Right cardiac atrium (tissue), 5 donors: ENCODE results near the gene SMIM14. TPM values are rescaled to one million over a fixed set of nuclear protein-coding genes. Genes with fewer than 3 reads are reported as not detected.
"Not testable (repeated sequence)": the region's sequence is repeated elsewhere in the genome, so short reads cannot be mapped to it uniquely, and the experiment has no call there.

ENCODE experiments used
- ATAC-seq, 2 donors: fragments of 200-7000 bp; cut with Tn5 transposase; one replicate each; pipeline versions ENCODE4 v1.8.0 to v1.9.1; 2020; ENCODE audit warnings: moderate library complexity in 2 of 2, mild to moderate bottlenecking in 1 of 2
- DNase-seq, 3 donors: peaks; one replicate each; pipeline ENCODE4 v3.0.0-alpha.2; 2020
- H3K27ac ChIP-seq: one replicate; pipeline ENCODE4 v1.5.1; 2013; ENCODE audit warnings: mild to moderate bottlenecking, low read length, control low read depth, moderate library complexity
- H3K27me3 ChIP-seq: one replicate; pipeline ENCODE4 v1.6.1; 2013; ENCODE audit not compliant: control insufficient read depth, insufficient read depth
- H3K4me1 ChIP-seq: one replicate; pipeline ENCODE4 v1.6.1; 2013; ENCODE audit warnings: low read length; ENCODE audit not compliant: control insufficient read depth, insufficient read depth
- H3K4me3 ChIP-seq: one replicate; pipeline ENCODE4 v1.5.1; 2013; ENCODE audit warnings: low read length, control low read depth
- H3K9me3 ChIP-seq: one replicate; pipeline ENCODE4 v1.6.1; 2013; ENCODE audit warnings: low read length; ENCODE audit not compliant: control insufficient read depth
- WGBS: extraction: QIAGEN DNeasy Blood & Tissue Kit; methylation state at CpG from one replicate; pipeline ENCODE4 v1.1.7; 2013; 5-methylcytosine and 5-hydroxymethylcytosine counted together
- intact Hi-C, 4 donors: fragments of 100-400 bp; cut with DNase I; formaldehyde crosslinking; loops; one replicate each; pipeline versions ENCODE4 v1.11.0 to v1.14.0; 2022 to 2023
- polyA plus RNA-seq: library from polyadenylated mRNA; stranded (reverse); fragments of 200-250 nt; gene quantifications from one replicate; pipeline ENCODE4 v1.2.3, GENCODE V29; 2013
- total RNA-seq, 4 donors: library from RNA; stranded (reverse); fragmentation: NEBNext Ultra II Directional; extraction: Animal tissue kit (Norgen Biotek cat#: 25700); gene quantifications; one replicate each; pipeline ENCODE4 v1.2.1, GENCODE V29; 2021
- donor health status: healthy with polysubstance abuse.
- donor health status: DM: no; HTN: yes; CAD: no.
- donor health status: DM: no; HTN: no; CAD: no.
- donor health status: DM: no; HTN: yes; CAD: no; lungs with severe emphysema.
- donor health status: DM: yes; HTN: yes; CAD: no.

The SMIM14 gene
- total and polyA plus RNA-seq, 5 donors = 8.5 to 25.5 (median 20.4) TPM

DNA sequence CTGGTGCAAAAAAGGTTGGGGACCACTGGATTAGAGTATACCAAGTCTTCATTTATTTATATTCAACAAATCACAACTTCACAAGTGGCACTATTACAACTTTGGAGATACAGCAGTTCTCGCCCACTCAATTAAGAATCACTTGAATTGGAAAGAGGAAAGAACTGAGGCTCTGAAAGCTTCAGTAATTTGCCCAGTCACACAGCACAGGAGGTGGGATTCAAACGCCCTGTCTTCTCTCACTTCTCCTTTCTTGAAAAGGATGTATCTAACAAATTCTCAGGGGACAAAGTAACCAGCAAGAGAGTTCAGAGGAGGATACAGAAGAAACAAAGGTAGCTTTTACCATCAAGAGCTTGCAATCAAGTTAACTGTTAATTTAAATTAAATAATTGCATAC, 12.4 kb downstream of the SMIM14 start:
- WGBS = 73% methylated on average over 2 of the region's 2 CpGs
- DNase-seq (no peak), ATAC-seq (no peak)
- Histone ChIP-seq H3K27me3 (no peaks in the 10 kb centered on the region), H3K27ac (no peak overlapping the region), H3K9me3 (no peaks in the 10 kb centered on the region), H3K4me3 (no peak overlapping the region), H3K4me1 (no peaks in the 10 kb centered on the region)
- intact Hi-C loops = no loop called here

DNA sequence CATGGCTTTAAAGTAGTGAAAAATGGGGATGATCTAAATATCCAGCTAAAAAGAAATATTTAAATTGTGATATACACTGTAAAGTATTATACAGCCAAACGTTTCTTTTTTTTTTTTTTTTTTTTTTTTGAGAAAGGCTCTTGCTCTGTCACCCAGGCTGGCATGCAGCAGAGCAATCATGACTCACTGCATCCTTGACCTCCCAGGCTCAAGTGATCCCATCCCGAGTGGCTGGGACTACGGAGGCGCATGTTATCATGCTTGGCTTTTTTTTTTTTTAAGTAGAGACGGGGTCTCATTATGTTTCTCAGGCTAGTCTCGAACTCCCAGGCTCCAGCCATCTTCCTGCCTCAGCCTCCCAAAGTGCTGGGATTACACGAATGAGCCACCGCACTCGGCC, 17.1 kb downstream of the SMIM14 start:
- WGBS = 52% methylated on average over 9 of the region's 9 CpGs
- Histone ChIP-seq H3K27me3 (no peaks in the 10 kb centered on the region), H3K27ac (peak overlapping the region; percentile 68), H3K9me3 (no peaks in the 10 kb centered on the region), H3K4me3 (no peak overlapping the region), H3K4me1 (no peaks in the 10 kb centered on the region)
- ATAC-seq (peak; percentile 87 to 95), DNase-seq (peak in 2 of 3 donors; percentile 71 to 75)
- intact Hi-C loops = no loop called here

- no peak for DNase-seq
- Histone ChIP-seq H3K4me1 (no peaks in the 10 kb centered on the region), H3K27me3 (no peaks in the 10 kb centered on the region), H3K9me3 (no peaks in the 10 kb centered on the region), H3K4me3 (no peak overlapping the region), H3K27ac (no peak overlapping the region)
- WGBS = 71% methylated on average over 4 of the region's 4 CpGs
- intact Hi-C loops = no loop called here
- ATAC-seq = no peak
Observed at GRCh38 chr4:39620551-39621313, 17.9 kb downstream of the SMIM14 start.

GRCh38 chr4:39617534-39617933, 21.1 kb downstream of the SMIM14 start:
- no peak overlapping the region for H3K4me3 ChIP-seq
- no peak for ATAC-seq
- no peaks in the 10 kb centered on the region for H3K27me3 ChIP-seq
- no peaks in the 10 kb centered on the region for H3K4me1 ChIP-seq
- DNase-seq = no peak
- intact Hi-C loops = no loop called here
- WGBS = 98% methylated on average over 2 of the region's 2 CpGs
- no peak overlapping the region for H3K27ac ChIP-seq
- H3K9me3 ChIP-seq = no peaks in the 10 kb centered on the region

GRCh38 chr4:39616651-39617050, 22.0 kb downstream of the SMIM14 start:
- H3K4me1 ChIP-seq = no peaks in the 10 kb centered on the region
- no peak overlapping the region for H3K27ac ChIP-seq
- no peaks in the 10 kb centered on the region for H3K27me3 ChIP-seq
- no peak overlapping the region for H3K4me3 ChIP-seq
- intact Hi-C loops = no loop called here
- WGBS = 92% methylated on average over 1 of the region's 1 CpG
- DNase-seq = no peak
- no peaks in the 10 kb centered on the region for H3K9me3 ChIP-seq
- peak in 1 of 2 donors; percentile 65 for ATAC-seq

GRCh38 chr4:39616112-39616511, 22.6 kb downstream of the SMIM14 start:
- H3K27ac ChIP-seq, intact Hi-C loops, H3K27me3 ChIP-seq, H3K9me3 ChIP-seq, H3K4me1 ChIP-seq, DNase-seq, H3K4me3 ChIP-seq: not testable (repeated sequence)
- ATAC-seq = peak in 1 of 2 donors; percentile 23
- 97% methylated on average over 6 of the region's 6 CpGs for WGBS

DNA sequence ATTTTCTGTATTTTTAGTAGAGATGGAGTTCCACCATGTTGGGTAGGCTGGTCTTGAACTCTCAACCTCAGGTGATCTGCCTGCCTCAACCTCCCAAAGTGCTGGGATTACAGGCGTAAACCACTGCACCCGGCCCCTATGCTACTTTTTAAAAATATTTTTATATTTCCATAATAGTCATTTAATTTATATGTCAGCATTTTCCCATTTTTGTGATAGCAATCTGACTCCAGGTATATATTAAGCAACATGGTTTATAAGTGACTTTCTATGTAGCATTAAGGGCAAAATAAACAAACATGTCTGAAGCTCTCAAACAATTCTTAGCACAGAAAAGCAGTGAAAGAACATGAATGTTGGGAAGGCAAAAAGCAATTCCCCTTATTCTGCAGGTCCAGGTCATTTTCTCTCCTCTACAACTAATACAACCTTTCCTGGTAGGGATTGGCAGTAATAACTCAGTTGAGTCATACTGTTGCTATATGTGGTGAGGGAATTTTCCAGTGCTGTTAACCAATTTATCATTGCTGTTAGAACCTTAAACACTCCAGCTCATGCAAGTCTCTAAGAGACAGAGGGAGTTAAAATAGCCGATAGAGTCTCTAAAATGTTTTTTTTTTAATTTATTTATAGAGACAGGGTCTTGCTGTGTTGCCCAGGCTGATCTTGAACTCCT, 24.0 kb downstream of the SMIM14 start:
- H3K27me3 ChIP-seq = no peaks in the 10 kb centered on the region
- intact Hi-C loops = no loop called here
- DNase-seq (no peak), ATAC-seq (peak in 1 of 2 donors; percentile 48)
- H3K4me3 ChIP-seq = no peak overlapping the region
- WGBS = 91% methylated on average over 3 of the region's 3 CpGs
- H3K4me1 ChIP-seq = no peaks in the 10 kb centered on the region
- no peaks in the 10 kb centered on the region for H3K9me3 ChIP-seq
- no peak overlapping the region for H3K27ac ChIP-seq

DNA sequence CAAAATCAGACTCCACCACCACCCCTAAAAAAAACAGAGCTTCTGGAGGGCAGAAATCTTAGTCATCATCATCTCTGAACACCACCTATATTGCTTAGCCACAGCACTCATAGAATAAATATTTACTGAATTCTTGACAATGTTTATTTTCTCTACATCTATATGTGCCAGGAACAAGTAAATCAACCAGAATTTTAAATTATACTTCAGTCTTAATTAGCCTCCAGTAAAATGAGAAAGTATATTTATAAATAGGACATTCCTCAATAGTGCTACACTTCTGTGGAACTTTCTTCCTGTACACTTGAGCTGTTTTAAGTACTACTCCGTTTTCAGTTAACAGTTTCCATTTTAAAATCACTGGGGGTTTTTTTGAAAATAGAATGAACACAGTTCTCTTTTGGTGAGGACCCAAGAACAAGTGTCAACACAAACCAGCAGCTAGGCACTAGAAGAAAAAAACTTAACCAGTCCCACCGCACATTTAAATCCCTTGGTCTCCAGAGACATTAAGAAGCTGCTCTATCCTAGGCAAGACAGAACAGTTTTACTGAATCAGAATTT, 25.5 kb downstream of the SMIM14 start:
- WGBS = 36% methylated on average over 2 of the region's 2 CpGs
- H3K27ac ChIP-seq = no peak overlapping the region
- ATAC-seq (no peak), DNase-seq (no peak)
- no peaks in the 10 kb centered on the region for H3K9me3 ChIP-seq
- H3K27me3 ChIP-seq = no peaks in the 10 kb centered on the region
- H3K4me3 ChIP-seq = no peak overlapping the region
- intact Hi-C loops = no loop called here
- H3K4me1 ChIP-seq = no peaks in the 10 kb centered on the region

- H3K27ac ChIP-seq = no peak overlapping the region
- H3K4me1 ChIP-seq = no peaks in the 10 kb centered on the region
- no peak for DNase-seq
- intact Hi-C loops = no loop called here
- no peak overlapping the region for H3K4me3 ChIP-seq
- WGBS = 83% methylated on average over 6 of the region's 6 CpGs
- no peaks in the 10 kb centered on the region for H3K9me3 ChIP-seq
- H3K27me3 ChIP-seq = no peaks in the 10 kb centered on the region
- ATAC-seq = no peak
Observed at GRCh38 chr4:39609454-39609931, 29.2 kb downstream of the SMIM14 start.

DNA sequence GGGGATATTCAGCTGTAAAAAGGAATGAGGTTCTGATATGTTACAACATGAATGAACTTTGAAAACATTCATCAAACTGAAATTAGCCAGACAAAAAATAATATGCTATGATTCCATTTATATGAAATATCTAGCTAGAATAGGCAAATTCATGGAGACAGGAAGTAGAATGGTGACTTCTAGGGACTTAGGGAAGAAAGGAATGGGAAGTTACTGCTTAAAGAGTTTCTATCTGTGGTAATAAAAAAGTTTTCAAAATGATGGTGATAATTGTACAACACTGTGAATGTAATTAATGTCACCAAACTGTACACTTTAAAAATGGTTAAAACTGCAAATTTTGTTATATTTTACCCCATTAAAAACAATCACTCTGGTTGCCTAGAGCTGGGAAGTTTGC, 30.2 kb downstream of the SMIM14 start:
- no peak for ATAC-seq
- no peak overlapping the region for H3K4me3 ChIP-seq

GRCh38 chr4:39606747-39607146, 31.9 kb downstream of the SMIM14 start:
- no peak for ATAC-seq
- 98% methylated on average over 2 of the region's 2 CpGs for WGBS
- intact Hi-C loops = no loop called here

More for the DNA sequence above, 30.2 kb downstream of the SMIM14 start:
- H3K4me1 ChIP-seq = no peaks in the 10 kb centered on the region
- H3K9me3 ChIP-seq = no peaks in the 10 kb centered on the region
- DNase-seq = no peak
- H3K27ac ChIP-seq = no peak overlapping the region
- H3K27me3 ChIP-seq = no peaks in the 10 kb centered on the region
- intact Hi-C loops = no loop called here

More at GRCh38 chr4:39606747-39607146, 31.9 kb downstream of the SMIM14 start:
- Histone ChIP-seq H3K27me3 (no peaks in the 10 kb centered on the region), H3K4me3 (no peak overlapping the region), H3K27ac (no peak overlapping the region), H3K9me3 (no peaks in the 10 kb centered on the region), H3K4me1 (no peaks in the 10 kb centered on the region)
- no peak for DNase-seq
